Lower leg skin (tissue), 3 donors: ENCODE data around the gene ERC2.

ENCODE experiments used
- POLR2A ChIP-seq, 2 donors: fragments of 450-650 bp; IDR thresholded peaks; one replicate each; pipeline ENCODE4 v1.6.1; 2016 to 2017; ENCODE audit warnings: antibody characterized with exemption in 2 of 2, mild to moderate bottlenecking in 1 of 2, moderate library complexity in 1 of 2
- TF ChIP-seq, protein P1 (sequence below), 3 donors: fragments of 450-650 bp; IDR thresholded peaks; one replicate each; pipeline ENCODE4 v1.5.1; 2016; ENCODE audit warnings: antibody characterized with exemption in 3 of 3, mild to moderate bottlenecking in 3 of 3, moderate library complexity in 2 of 3

DNA sequence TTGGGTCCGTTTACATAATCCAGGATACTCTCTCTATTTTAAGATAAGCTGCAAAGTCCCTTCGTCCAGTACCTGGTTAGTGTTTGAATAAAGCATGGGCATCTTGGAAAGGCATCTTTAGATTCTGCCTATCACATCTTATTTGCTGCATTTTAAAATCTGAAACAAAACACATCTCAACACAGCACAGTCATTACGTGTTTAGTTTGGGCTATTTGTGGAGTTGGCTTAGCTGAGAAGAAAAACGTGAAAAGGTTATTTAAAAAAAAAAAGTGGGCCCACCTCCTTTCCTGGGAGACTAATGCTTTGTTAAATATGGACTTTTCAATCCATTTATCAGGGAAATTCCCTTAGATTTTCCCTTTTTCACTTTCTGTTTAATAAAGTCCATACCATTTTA, 806.7 kb downstream of the ERC2 start:
- TF ChIP-seq, protein P1, sequence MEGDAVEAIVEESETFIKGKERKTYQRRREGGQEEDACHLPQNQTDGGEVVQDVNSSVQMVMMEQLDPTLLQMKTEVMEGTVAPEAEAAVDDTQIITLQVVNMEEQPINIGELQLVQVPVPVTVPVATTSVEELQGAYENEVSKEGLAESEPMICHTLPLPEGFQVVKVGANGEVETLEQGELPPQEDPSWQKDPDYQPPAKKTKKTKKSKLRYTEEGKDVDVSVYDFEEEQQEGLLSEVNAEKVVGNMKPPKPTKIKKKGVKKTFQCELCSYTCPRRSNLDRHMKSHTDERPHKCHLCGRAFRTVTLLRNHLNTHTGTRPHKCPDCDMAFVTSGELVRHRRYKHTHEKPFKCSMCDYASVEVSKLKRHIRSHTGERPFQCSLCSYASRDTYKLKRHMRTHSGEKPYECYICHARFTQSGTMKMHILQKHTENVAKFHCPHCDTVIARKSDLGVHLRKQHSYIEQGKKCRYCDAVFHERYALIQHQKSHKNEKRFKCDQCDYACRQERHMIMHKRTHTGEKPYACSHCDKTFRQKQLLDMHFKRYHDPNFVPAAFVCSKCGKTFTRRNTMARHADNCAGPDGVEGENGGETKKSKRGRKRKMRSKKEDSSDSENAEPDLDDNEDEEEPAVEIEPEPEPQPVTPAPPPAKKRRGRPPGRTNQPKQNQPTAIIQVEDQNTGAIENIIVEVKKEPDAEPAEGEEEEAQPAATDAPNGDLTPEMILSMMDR (IDR thresholded peaks at IDR 0.05) = no peak
- no peak for TF ChIP-seq POLR2A (IDR thresholded peaks at IDR 0.05)
